K562 (cell line): ENCODE data around the gene PPM1N. TPM values are rescaled to one million over a fixed set of nuclear protein-coding genes. Genes with fewer than 3 reads are reported as not detected.

ENCODE experiments used
- ETV5 ChIP-seq: sonication (generic); formaldehyde crosslinking; IDR thresholded peaks from 2 replicates; pipeline ENCODE4 v1.4.0; 2020; ENCODE audit warnings: low read depth, mild to moderate bottlenecking, missing genetic modification reagents
- FOXP1 ChIP-seq: sonication (generic); formaldehyde crosslinking; IDR thresholded peaks from 2 replicates; pipeline ENCODE4 v1.8.0; 2022; ENCODE audit warnings: mild to moderate bottlenecking, missing genetic modification reagents
- NEUROD1 ChIP-seq: fragments of 150-350 bp; IDR thresholded peaks from 2 replicates; pipeline ENCODE4 v1.6.1; 2014; ENCODE audit warnings: borderline replicate concordance, low read length, low read depth; ENCODE audit not compliant: partially characterized antibody
- NR2C1 ChIP-seq, 2 experiments: fragments of 450-650 bp; IDR thresholded peaks; 2 replicates each; pipeline ENCODE4 v1.6.1; 2017; ENCODE audit warnings: mild to moderate bottlenecking in 2 of 2, antibody characterized with exemption in 1 of 2, inconsistent platforms in 1 of 2, missing compliant biosample characterization in 1 of 2, missing genetic modification characterization in 1 of 2
- OTX1 ChIP-seq: fragments of 450-650 bp; formaldehyde crosslinking; IDR thresholded peaks from 2 replicates; pipeline ENCODE4 v1.4.0; 2022; ENCODE audit warnings: mild to moderate bottlenecking
- POLR2B ChIP-seq: fragments of 450-650 bp; IDR thresholded peaks from 2 replicates; pipeline ENCODE4 v1.6.1; 2018; ENCODE audit warnings: low read depth; ENCODE audit not compliant: partially characterized antibody
- PRMT5 ChIP-seq: sonication (generic); formaldehyde crosslinking; IDR thresholded peaks from 2 replicates; pipeline ENCODE4 v1.5.0; 2020; ENCODE audit warnings: missing genetic modification reagents
- SMARCA4 ChIP-seq: fragments of 450-650 bp; IDR thresholded peaks from 2 replicates; pipeline ENCODE4 v1.6.1; 2016
- SRSF9 ChIP-seq: fragments of 200-400 bp; formaldehyde crosslinking; IDR thresholded peaks from 2 replicates; pipeline ENCODE4 v1.6.1; 2017; ENCODE audit warnings: low read depth, low read length, borderline replicate concordance
- TCFL5 ChIP-seq: fragments of 250-450 bp; sonication (Bioruptor Pico); conservative IDR thresholded peaks from 2 replicates; pipeline ENCODE4 v1.6.1; 2021; ENCODE audit warnings: mild to moderate bottlenecking, moderate library complexity, matching md5 sums
- ZNF354B ChIP-seq: fragments of 250-450 bp; sonication (Bioruptor Pico); IDR thresholded peaks from 2 replicates; pipeline ENCODE4 v1.4.0; 2020
- ZNF444 ChIP-seq: fragments of 250-450 bp; sonication (Bioruptor Pico); IDR thresholded peaks from 2 replicates; pipeline ENCODE4 v1.4.0; 2020; ENCODE audit warnings: mild to moderate bottlenecking, moderate library complexity
- ZNF507 ChIP-seq: conservative IDR thresholded peaks from 2 replicates; pipeline ENCODE4 v1.6.1; 2017; ENCODE audit warnings: missing genetic modification characterization, missing compliant biosample characterization
- ZNF668 ChIP-seq: fragments of 250-450 bp; sonication (Bioruptor Pico); IDR thresholded peaks from 2 replicates; pipeline ENCODE4 v1.8.0; 2022; ENCODE audit warnings: mild to moderate bottlenecking, inconsistent platforms
- polyA plus RNA-seq, 8 experiments: library from polyadenylated mRNA; depleted of rRNA in 4 of 8; stranded (reverse) in 5 of 8; unstranded in 3 of 8; fragments of >200 nt; fragmentation: Nextera tagmentation in 2 of 8; fragmentation: Illumina TruSeq in 1 of 8; extraction: Ambion mirVana in 2 of 8; extraction: Trizol in 1 of 8; gene quantifications; 2 replicates each; pipeline versions ENCODE4 v1.2.1 to v1.2.3, GENCODE V29; 2011 to 2014; ENCODE audit warnings: inconsistent platforms in 1 of 8, missing spikeins in 1 of 8
- total RNA-seq, 7 experiments: library from RNA; depleted of rRNA in 6 of 7; stranded (reverse); fragments of >200 nt in 6 of 7; fragmentation: Illumina TruSeq in 2 of 7; extraction: Trizol in 2 of 7; gene quantifications; 2 replicates each; pipeline versions ENCODE4 v1.2.1 to v1.2.3, GENCODE V29; 2011 to 2021; ENCODE audit warnings: low replicate concordance in 1 of 7
- TF ChIP-seq, protein P1 (sequence below): fragments of 250-450 bp; sonication (Bioruptor Pico); IDR thresholded peaks from 2 replicates; pipeline ENCODE4 v1.8.0; 2021; ENCODE audit warnings: mild to moderate bottlenecking, moderate library complexity
- TF ChIP-seq, protein P2 (sequence below): IDR thresholded peaks from 2 replicates; pipeline ENCODE4 v1.6.1; 2012; ENCODE audit warnings: low read depth, low read length, improper control_type of control experiment, borderline replicate concordance
- TF ChIP-seq, protein P3 (sequence below), 2 experiments: fragments of 450-650 bp in 1 of 2; IDR thresholded peaks; 2 replicates each; pipeline ENCODE4 v1.6.1; 2011 to 2017; ENCODE audit warnings: low read depth in 2 of 2, antibody characterized with exemption in 1 of 2, borderline replicate concordance in 1 of 2, low read length in 1 of 2, mild to moderate bottlenecking in 1 of 2, mixed read lengths in 1 of 2; ENCODE audit not compliant: control insufficient read depth in 1 of 2
- TF ChIP-seq, protein P4 (sequence below): fragments of 250-450 bp; sonication (Bioruptor Pico); IDR thresholded peaks from 2 replicates; pipeline ENCODE4 v1.4.0; 2020; ENCODE audit warnings: mild to moderate bottlenecking, moderate library complexity, borderline replicate concordance

Gene PPM1N
- total and polyA plus RNA-seq, 9 of the 15 experiments (the other 6 are each of a cell fraction or from before 2014, with no cell fraction given): 4.5 to 15.6 (median 8.7) TPM

DNA sequence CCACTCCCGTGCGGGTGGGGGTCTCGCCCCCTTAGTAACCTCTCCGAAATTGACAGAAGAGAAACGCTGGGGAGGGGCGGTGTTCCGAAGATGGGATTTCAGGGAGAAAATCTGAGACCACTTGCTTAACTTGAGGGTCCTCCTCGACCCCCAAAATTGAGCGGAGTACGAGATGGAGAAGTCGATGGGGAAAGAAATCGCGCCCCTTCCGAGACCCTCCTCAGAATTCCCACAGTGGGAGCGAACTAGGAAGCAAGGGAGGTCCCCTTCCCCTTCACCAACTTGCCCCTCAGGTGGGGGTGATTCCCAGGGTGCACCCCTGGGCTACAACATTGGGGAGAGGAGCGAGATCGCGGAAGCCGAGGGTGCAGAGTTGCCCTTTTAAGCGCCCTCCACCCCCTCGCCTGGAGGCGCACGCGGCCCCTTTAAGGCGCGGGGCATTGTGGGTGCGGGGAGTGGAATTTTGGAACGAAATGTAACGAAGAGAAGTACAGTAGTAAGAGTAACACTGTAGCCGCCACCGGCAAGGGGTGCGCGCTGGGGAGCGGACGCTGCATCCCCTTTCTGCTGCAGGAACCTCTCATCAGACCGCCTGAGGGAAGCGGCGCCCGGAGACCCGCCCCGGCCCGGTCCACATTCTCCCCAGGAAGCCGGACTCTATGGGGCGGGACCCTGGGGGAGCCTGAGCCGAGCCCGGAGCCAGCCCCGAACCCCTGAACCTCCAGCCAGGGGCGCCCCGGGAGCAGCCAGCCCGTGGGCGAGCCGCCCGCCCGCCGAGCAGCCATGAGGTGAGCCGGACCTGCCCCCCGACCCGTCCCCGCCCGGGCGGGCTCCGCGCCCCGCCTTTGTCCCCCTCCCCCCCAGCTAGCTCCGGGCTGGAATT, 9.0 kb downstream of the PPM1N start, which contains the start of gene VASP (continued):
- TF ChIP-seq, protein P1, sequence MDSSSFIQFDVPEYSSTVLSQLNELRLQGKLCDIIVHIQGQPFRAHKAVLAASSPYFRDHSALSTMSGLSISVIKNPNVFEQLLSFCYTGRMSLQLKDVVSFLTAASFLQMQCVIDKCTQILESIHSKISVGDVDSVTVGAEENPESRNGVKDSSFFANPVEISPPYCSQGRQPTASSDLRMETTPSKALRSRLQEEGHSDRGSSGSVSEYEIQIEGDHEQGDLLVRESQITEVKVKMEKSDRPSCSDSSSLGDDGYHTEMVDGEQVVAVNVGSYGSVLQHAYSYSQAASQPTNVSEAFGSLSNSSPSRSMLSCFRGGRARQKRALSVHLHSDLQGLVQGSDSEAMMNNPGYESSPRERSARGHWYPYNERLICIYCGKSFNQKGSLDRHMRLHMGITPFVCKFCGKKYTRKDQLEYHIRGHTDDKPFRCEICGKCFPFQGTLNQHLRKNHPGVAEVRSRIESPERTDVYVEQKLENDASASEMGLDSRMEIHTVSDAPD (CRISPR knock-in tag): no peak
- TF ChIP-seq ZNF507 (tag): no peak
- TF ChIP-seq, protein P2, sequence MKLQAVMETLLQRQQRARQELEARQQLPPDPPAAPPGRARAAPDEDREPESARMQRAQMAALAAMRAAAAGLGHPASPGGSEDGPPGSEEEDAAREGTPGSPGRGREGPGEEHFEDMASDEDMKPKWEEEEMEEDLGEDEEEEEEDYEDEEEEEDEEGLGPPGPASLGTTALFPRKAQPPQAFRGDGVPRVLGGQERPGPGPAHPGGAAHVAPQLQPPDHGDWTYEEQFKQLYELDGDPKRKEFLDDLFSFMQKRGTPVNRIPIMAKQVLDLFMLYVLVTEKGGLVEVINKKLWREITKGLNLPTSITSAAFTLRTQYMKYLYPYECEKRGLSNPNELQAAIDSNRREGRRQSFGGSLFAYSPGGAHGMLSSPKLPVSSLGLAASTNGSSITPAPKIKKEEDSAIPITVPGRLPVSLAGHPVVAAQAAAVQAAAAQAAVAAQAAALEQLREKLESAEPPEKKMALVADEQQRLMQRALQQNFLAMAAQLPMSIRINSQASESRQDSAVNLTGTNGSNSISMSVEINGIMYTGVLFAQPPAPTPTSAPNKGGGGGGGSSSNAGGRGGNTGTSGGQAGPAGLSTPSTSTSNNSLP: no peak
- peak; percentile 93 for TF ChIP-seq POLR2B
- no peak for TF ChIP-seq TCFL5 (CRISPR knock-in tag)
- TF ChIP-seq SMARCA4: no peak
- no peak for TF ChIP-seq FOXP1
- TF ChIP-seq ZNF354B (CRISPR knock-in tag): no peak
- TF ChIP-seq, protein P3, sequence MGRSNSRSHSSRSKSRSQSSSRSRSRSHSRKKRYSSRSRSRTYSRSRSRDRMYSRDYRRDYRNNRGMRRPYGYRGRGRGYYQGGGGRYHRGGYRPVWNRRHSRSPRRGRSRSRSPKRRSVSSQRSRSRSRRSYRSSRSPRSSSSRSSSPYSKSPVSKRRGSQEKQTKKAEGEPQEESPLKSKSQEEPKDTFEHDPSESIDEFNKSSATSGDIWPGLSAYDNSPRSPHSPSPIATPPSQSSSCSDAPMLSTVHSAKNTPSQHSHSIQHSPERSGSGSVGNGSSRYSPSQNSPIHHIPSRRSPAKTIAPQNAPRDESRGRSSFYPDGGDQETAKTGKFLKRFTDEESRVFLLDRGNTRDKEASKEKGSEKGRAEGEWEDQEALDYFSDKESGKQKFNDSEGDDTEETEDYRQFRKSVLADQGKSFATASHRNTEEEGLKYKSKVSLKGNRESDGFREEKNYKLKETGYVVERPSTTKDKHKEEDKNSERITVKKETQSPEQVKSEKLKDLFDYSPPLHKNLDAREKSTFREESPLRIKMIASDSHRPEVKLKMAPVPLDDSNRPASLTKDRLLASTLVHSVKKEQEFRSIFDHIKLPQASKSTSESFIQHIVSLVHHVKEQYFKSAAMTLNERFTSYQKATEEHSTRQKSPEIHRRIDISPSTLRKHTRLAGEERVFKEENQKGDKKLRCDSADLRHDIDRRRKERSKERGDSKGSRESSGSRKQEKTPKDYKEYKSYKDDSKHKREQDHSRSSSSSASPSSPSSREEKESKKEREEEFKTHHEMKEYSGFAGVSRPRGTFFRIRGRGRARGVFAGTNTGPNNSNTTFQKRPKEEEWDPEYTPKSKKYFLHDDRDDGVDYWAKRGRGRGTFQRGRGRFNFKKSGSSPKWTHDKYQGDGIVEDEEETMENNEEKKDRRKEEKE (IDR thresholded peaks at IDR 0.05; ENCODE audit: borderline replicate concordance in 1 of 2, control insufficient read depth in 1 of 2, low read depth in 2 of 2, low read length in 1 of 2): peak in 1 of 2 experiments; percentile 81; a peak in 2 of 4 replicates
- no peak for TF ChIP-seq ZNF668 (CRISPR knock-in tag)
- no peak for TF ChIP-seq NR2C1 (IDR thresholded peaks at IDR 0.05)
- 0 out of 2 replicates have a peak, but pooled peaks have one; percentile 5 for TF ChIP-seq NR2C1 (tag; IDR thresholded peaks at IDR 0.05)
- TF ChIP-seq PRMT5 (CRISPR knock-in tag): no peak
- TF ChIP-seq OTX1 (CRISPR knock-in tag): no peak
- TF ChIP-seq, protein P4, sequence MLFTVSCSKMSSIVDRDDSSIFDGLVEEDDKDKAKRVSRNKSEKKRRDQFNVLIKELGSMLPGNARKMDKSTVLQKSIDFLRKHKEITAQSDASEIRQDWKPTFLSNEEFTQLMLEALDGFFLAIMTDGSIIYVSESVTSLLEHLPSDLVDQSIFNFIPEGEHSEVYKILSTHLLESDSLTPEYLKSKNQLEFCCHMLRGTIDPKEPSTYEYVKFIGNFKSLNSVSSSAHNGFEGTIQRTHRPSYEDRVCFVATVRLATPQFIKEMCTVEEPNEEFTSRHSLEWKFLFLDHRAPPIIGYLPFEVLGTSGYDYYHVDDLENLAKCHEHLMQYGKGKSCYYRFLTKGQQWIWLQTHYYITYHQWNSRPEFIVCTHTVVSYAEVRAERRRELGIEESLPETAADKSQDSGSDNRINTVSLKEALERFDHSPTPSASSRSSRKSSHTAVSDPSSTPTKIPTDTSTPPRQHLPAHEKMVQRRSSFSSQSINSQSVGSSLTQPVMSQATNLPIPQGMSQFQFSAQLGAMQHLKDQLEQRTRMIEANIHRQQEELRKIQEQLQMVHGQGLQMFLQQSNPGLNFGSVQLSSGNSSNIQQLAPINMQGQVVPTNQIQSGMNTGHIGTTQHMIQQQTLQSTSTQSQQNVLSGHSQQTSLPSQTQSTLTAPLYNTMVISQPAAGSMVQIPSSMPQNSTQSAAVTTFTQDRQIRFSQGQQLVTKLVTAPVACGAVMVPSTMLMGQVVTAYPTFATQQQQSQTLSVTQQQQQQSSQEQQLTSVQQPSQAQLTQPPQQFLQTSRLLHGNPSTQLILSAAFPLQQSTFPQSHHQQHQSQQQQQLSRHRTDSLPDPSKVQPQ: no peak
- no peak; the same call in 1 of the 2 replicates for TF ChIP-seq ETV5
- peak; percentile 97 for TF ChIP-seq NEUROD1
- TF ChIP-seq ZNF444 (CRISPR knock-in tag): no peak
- TF ChIP-seq SRSF9: no peak
